Sigmoid colon (tissue), 3 donors: ENCODE measurements around the gene SDK2.

Source experiments
- POLR2A ChIP-seq, 2 donors: fragments of 450-650 bp; IDR thresholded peaks; one replicate each; pipeline ENCODE4 v1.6.1; 2016; ENCODE audit warnings: antibody characterized with exemption in 2 of 2, mild to moderate bottlenecking in 2 of 2, moderate library complexity in 2 of 2
- TF ChIP-seq, protein P1 (sequence below), 4 experiments: fragments of 450-650 bp in 3 of 4; fragments of 200-600 bp in 1 of 4; IDR thresholded peaks; one replicate each; pipeline ENCODE4 v1.5.1; 2016 to 2019; ENCODE audit warnings: antibody characterized with exemption in 4 of 4, mild to moderate bottlenecking in 3 of 4, moderate library complexity in 2 of 4

DNA sequence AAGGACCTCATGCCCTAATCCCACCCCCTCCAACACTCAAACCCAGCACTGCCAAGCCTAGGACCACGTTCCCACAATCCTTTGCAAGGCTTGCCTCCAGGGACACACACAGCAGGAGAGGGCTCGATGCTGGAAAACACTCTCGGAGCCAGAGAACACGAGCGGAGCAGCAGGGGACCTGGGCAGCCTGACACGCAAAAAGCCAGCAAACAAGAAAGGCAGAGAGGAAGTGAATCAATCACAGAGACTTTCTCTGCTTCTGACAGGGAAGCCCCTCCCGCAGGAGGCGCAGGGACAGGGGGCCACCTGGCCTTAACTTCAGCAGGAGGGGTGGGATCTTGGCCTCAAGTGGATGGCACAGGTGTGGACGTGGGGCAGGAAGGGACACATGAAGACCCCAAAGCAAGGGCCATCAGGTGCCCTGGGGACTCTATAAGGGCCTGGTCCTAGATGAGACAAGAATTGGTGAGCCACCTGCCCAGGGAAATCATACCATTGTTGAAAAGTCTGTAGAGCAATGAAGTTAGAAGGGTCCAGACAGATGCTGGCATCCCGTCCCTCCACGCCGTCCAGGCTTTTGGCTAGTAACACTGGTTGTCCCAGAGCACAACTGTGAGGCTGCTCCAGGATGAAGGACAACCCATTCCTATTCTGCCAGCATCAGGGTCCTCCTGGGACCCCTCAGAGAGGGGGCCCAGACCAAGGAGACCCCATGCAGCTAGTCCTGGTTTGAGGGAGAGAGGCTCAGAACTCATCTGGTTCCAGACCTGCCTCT lies 2.2 kb downstream of the SDK2 start:
- TF ChIP-seq POLR2A (IDR thresholded peaks at IDR 0.05) = no peak
- TF ChIP-seq, protein P1, sequence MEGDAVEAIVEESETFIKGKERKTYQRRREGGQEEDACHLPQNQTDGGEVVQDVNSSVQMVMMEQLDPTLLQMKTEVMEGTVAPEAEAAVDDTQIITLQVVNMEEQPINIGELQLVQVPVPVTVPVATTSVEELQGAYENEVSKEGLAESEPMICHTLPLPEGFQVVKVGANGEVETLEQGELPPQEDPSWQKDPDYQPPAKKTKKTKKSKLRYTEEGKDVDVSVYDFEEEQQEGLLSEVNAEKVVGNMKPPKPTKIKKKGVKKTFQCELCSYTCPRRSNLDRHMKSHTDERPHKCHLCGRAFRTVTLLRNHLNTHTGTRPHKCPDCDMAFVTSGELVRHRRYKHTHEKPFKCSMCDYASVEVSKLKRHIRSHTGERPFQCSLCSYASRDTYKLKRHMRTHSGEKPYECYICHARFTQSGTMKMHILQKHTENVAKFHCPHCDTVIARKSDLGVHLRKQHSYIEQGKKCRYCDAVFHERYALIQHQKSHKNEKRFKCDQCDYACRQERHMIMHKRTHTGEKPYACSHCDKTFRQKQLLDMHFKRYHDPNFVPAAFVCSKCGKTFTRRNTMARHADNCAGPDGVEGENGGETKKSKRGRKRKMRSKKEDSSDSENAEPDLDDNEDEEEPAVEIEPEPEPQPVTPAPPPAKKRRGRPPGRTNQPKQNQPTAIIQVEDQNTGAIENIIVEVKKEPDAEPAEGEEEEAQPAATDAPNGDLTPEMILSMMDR (IDR thresholded peaks at IDR 0.05) = no peak
